Measurements from ENCODE around the gene TNFAIP1.

TNFAIP1 gene

DNA sequence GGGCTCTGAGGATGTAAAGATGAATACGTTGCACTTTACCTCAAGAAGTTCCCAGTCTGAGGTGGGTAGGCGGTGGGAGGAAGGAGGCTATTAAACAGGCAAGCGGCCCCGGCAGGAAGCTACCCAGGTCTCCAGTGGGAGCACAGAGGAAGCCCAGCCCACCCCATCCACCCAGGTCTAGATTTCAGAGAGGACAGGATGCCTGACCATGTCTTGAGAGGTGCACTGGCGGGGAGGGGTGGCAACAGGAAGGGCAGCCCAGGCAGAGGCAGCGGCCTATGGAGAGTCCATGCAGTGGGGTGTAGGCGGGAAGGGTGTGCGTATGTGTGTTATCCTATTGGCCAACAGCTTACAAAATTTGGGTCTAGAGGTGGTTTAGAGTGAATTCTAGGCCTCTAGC, 49.8 kb downstream of the TNFAIP1 start:
- TF ChIP-seq EZH2phosphoT487 (IDR thresholded peaks at IDR 0.05; ENCODE audit: low read depth) (no peak), CTCF (IDR thresholded peaks at IDR 0.05; ENCODE audit: low read depth, low read length) (no peak)
- H3K27me3 ChIP-seq (ENCODE audit: low read depth, low read length) = no peaks in the 10 kb centered on the region
- H3K27ac ChIP-seq (ENCODE audit: low read length) = no peak overlapping the region
- no peak overlapping the region for H2AFZ ChIP-seq (ENCODE audit: low read depth, low read length)
- peaks cover under 1% of the 10 kb centered on the region; the same call in 1 of the 2 replicates for H4K20me1 ChIP-seq (ENCODE audit: insufficient read depth, low read length)
- peaks cover 15% of the 10 kb centered on the region for H3K36me3 ChIP-seq (replicated peaks; ENCODE audit: low read depth, low read length)
- peaks cover 7% of the 10 kb centered on the region; the same call in 1 of the 2 replicates for H3K79me2 ChIP-seq (ENCODE audit: low read length)
- H3K4me3 ChIP-seq (ENCODE audit: low read length) = no peak overlapping the region
- H3K4me1 ChIP-seq (ENCODE audit: low read length) = no peaks in the 10 kb centered on the region
- no peak overlapping the region for H3K9ac ChIP-seq (ENCODE audit: low read length)
- H3K9me3 ChIP-seq (ENCODE audit: insufficient read depth, low read length) = no peaks in the 10 kb centered on the region
- no peak overlapping the region for H3K4me2 ChIP-seq (ENCODE audit: low read length)

- Histone ChIP-seq H4K20me1 (ENCODE audit: insufficient read depth, low read length) (no peaks in the 10 kb centered on the region), H3K79me2 (ENCODE audit: low read length) (no peaks in the 10 kb centered on the region), H2AFZ (ENCODE audit: low read depth, low read length) (no peak overlapping the region), H3K4me1 (ENCODE audit: low read length) (no peaks in the 10 kb centered on the region), H3K4me2 (ENCODE audit: low read length) (no peak overlapping the region), H3K9me3 (ENCODE audit: insufficient read depth, low read length) (no peaks in the 10 kb centered on the region), H3K4me3 (ENCODE audit: low read length) (no peak overlapping the region), H3K36me3 (replicated peaks; ENCODE audit: low read depth, low read length) (peaks cover 17% of the 10 kb centered on the region), H3K27ac (ENCODE audit: low read length) (no peak overlapping the region), H3K27me3 (ENCODE audit: low read depth, low read length) (no peaks in the 10 kb centered on the region), H3K9ac (ENCODE audit: low read length) (no peak overlapping the region)
- TF ChIP-seq CTCF (IDR thresholded peaks at IDR 0.05; ENCODE audit: low read depth, low read length) = no peak
- no peak for TF ChIP-seq EZH2phosphoT487 (IDR thresholded peaks at IDR 0.05; ENCODE audit: low read depth)
These were observed 50.8 kb downstream of the TNFAIP1 start for GRCh38 chr17:28386391-28386790.

GRCh38 chr17:28388106-28388505, 52.5 kb downstream of the TNFAIP1 start:
- Histone ChIP-seq H3K9me3 (ENCODE audit: insufficient read depth, low read length) (no peaks in the 10 kb centered on the region), H3K4me1 (ENCODE audit: low read length) (no peaks in the 10 kb centered on the region), H3K79me2 (ENCODE audit: low read length) (no peaks in the 10 kb centered on the region), H3K4me2 (ENCODE audit: low read length) (no peak overlapping the region), H3K36me3 (replicated peaks; ENCODE audit: low read depth, low read length) (peaks cover 19% of the 10 kb centered on the region), H3K27me3 (ENCODE audit: low read depth, low read length) (no peaks in the 10 kb centered on the region), H2AFZ (ENCODE audit: low read depth, low read length) (no peak overlapping the region), H3K4me3 (ENCODE audit: low read length) (no peak overlapping the region), H4K20me1 (ENCODE audit: insufficient read depth, low read length) (no peaks in the 10 kb centered on the region), H3K9ac (ENCODE audit: low read length) (no peak overlapping the region), H3K27ac (ENCODE audit: low read length) (no peak overlapping the region)
- TF ChIP-seq EZH2phosphoT487 (IDR thresholded peaks at IDR 0.05; ENCODE audit: low read depth) (no peak), CTCF (IDR thresholded peaks at IDR 0.05; ENCODE audit: low read depth, low read length) (no peak)

DNA sequence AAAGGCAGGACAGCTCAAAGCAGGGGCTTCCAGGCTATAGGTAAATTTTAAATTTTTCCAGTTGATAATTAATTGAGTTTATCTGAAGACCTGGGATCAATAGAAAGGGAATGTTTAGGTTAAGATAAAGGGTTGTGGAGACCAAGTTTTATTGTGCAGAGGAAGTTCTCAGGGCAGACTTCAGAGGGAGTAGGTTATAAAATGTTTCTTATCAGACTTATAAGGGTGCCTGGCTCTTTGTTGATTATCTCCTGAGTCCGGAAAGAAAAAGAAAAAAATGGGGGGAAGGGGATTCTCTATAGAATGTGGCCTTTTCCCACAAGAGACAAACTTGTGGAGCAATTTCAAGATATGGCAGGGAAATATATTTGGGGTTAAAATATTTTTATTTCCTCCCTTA, 54.6 kb downstream of the TNFAIP1 start:
- Histone ChIP-seq H3K9me3 (ENCODE audit: insufficient read depth, low read length) (no peaks in the 10 kb centered on the region), H3K4me2 (ENCODE audit: low read length) (no peak overlapping the region), H3K27ac (ENCODE audit: low read length) (no peak overlapping the region), H4K20me1 (ENCODE audit: insufficient read depth, low read length) (no peaks in the 10 kb centered on the region), H3K27me3 (ENCODE audit: low read depth, low read length) (no peaks in the 10 kb centered on the region), H3K4me1 (ENCODE audit: low read length) (no peaks in the 10 kb centered on the region), H3K36me3 (replicated peaks; ENCODE audit: low read depth, low read length) (peaks cover 31% of the 10 kb centered on the region), H3K79me2 (ENCODE audit: low read length) (no peaks in the 10 kb centered on the region), H3K9ac (ENCODE audit: low read length) (no peak overlapping the region), H2AFZ (ENCODE audit: low read depth, low read length) (no peak overlapping the region), H3K4me3 (ENCODE audit: low read length) (no peak overlapping the region)
- TF ChIP-seq CTCF (IDR thresholded peaks at IDR 0.05; ENCODE audit: low read depth, low read length) (no peak), EZH2phosphoT487 (IDR thresholded peaks at IDR 0.05; ENCODE audit: low read depth) (no peak)

Measured in OCI-LY3 (cell line).